Measurements from ENCODE around the gene CYP24A1.

Gene CYP24A1

GRCh38 chr20:54173653-54174456 lies at the start of gene CYP24A1:
CYP24A1 (minus strand) TSS chr20:54173986; CDS start chr20:54173579, 407 bp downstream.
- H3K4me3 ChIP-seq (ENCODE audit: low read depth, low read length), result peak within 1 kb of the TSS; percentile 25
- no peak for TF ChIP-seq CTCF (IDR thresholded peaks at IDR 0.05; ENCODE audit: insufficient read depth, low read length, missing control alignments)
- POLR2A ChIA-PET, result no interaction called here
- no peak for DNase-seq (ENCODE audit: low read depth, low spot score)
- CTCF ChIA-PET, result interaction anchor here (1.2 to 2.6 kb wide), 5 partner anchors 31 to 77 kb away, joined by 3 to 10 read pairs (median 7); partner anchors contain the start of gene PFDN4

GRCh38 chr20:54223285-54223684 lies 49.5 kb upstream of the CYP24A1 start:
- no peak overlapping the region for H3K4me3 ChIP-seq (ENCODE audit: low read depth, low read length)
- ChIA-PET CTCF (interaction anchor here (0.6 to 8.5 kb wide), 9 partner anchors 10 to 458 kb away, joined by 3 to 189 read pairs (median 3); partner anchors contain the start of gene PFDN4), POLR2A (no interaction called here)
- no peak for TF ChIP-seq CTCF (IDR thresholded peaks at IDR 0.05; ENCODE audit: insufficient read depth, low read length, missing control alignments)
- DNase-seq (ENCODE audit: low read depth, low spot score), result no peak

GRCh38 chr20:54221996-54222890 lies 48.5 kb upstream of the CYP24A1 start:
- TF ChIP-seq CTCF (IDR thresholded peaks at IDR 0.05; ENCODE audit: insufficient read depth, low read length, missing control alignments), result no peak
- CTCF ChIA-PET, result interaction anchor here (0.8 to 8.5 kb wide), 11 partner anchors 9 to 459 kb away, joined by 3 to 189 read pairs (median 3); partner anchors contain the start of gene PFDN4
- POLR2A ChIA-PET, result no interaction called here

GRCh38 chr20:54221353-54221752 lies 47.6 kb upstream of the CYP24A1 start:
- DNase-seq (ENCODE audit: low read depth, low spot score), result no peak
- TF ChIP-seq CTCF (IDR thresholded peaks at IDR 0.05; ENCODE audit: insufficient read depth, low read length, missing control alignments), result no peak
- no peak overlapping the region for H3K4me3 ChIP-seq (ENCODE audit: low read depth, low read length)
- POLR2A ChIA-PET, result no interaction called here
- CTCF ChIA-PET, result interaction anchor here (0.6 to 8.5 kb wide), 5 partner anchors 13 to 426 kb away, joined by 3 to 189 read pairs (median 3); partner anchors contain the start of gene PFDN4

More at GRCh38 chr20:54221996-54222890, 48.5 kb upstream of the CYP24A1 start:
- DNase-seq (ENCODE audit: low read depth, low spot score), result no peak
- H3K4me3 ChIP-seq (ENCODE audit: low read depth, low read length), result no peak overlapping the region

- no peak overlapping the region for H3K4me3 ChIP-seq (ENCODE audit: low read depth, low read length)
- DNase-seq (ENCODE audit: low read depth, low spot score), result no peak
- TF ChIP-seq CTCF (IDR thresholded peaks at IDR 0.05; ENCODE audit: insufficient read depth, low read length, missing control alignments), result no peak
- CTCF ChIA-PET, result interaction anchor here (0.6 to 8.5 kb wide), 8 partner anchors 12 to 427 kb away, joined by 3 to 189 read pairs (median 6); partner anchors contain the start of gene PFDN4
- POLR2A ChIA-PET, result no interaction called here
These were observed 46.9 kb upstream of the CYP24A1 start for GRCh38 chr20:54220722-54221121.
